ENCODE measurements around the gene PPP1CA.

PPP1CA gene

DNA sequence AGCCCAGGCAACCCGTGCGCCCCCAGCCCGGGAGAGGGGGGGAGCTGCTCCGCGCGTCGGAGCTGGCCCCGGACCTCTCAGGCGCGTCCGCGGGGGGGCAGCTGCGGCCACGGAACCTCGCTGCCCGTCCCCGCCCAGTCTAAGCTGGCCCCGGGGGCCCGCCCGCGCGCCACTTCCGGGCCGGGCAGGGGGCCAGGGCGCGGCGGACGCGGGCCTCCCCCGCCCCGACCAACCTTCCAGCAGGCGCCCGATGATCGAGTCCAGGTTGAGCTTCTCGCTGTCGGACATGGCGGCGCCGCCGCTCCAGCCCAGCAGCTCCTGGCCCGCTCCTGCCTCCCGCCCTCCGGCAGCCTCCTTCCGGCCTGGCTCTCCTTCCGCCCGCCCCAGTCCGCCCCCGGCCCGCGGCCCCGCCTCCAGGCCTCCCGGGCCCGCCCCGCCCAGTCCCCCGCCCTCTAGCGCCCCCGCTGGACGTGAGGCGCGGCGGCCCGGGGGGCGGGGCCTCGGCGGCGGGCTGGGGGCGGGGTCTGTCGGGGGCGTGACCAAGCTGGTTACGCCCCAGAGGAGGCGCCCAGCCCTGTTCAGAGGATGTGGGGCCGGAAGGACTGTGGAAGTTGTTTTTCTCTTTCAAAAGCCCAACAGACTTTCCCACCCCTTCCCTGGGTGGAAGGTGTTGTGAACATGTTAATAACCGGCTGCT lies at the start of gene PPP1CA:
Gene PPP1CA, minus strand, starts transcription at position 364 of the 697 bp plus-strand sequence. Its CDS starts 76 bp downstream, at position 288.
- peak; percentile 95 for DNase-seq

GRCh38 chr11:67450796-67451657 lies 49.4 kb upstream of the PPP1CA start:
- no peak for DNase-seq

GRCh38 chr11:67449116-67449844 lies 47.6 kb upstream of the PPP1CA start:
- no peak for DNase-seq

DNA sequence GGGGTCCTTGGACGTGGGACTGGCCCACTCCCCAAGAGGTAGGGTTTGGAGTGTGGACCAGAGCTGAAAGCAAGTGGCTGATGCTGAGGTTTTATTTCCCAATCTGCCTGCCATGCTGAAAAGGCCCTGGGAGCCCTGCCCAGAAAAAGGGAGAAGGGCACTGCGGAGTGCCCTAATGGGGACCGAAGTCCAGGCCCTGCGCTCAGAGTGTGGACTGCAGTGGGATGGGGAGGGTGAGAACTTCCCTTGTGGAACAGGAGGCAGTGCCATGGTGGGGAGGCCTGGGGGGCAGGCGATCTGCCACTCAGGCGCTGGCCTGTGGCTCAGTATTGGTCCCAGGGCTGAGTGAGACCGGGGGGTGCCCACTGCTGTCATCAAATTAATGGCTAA lies 46.6 kb upstream of the PPP1CA start:
- no peak for DNase-seq

DNA sequence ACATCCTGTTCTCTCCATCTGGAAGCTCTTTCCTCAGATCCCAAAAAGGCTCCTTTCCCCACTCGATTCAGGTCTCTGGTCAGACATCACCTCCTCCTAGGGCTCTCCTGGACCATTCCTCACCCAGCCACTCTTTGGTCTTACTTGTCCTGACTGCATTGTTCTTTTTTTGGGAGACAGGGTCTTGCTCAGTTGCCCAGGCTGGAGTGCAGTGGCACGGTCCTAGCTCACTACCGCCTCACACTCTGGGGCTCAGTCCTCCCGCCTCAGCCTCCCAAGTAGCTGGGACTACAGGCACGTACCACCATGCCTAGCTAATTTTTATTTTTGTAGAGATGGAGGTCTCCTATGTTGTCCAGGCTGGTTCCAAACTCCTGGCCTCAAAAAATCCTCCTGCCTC lies 43.9 kb upstream of the PPP1CA start:
- DNase-seq = no peak

GRCh38 chr11:67442504-67443404 lies 41.1 kb upstream of the PPP1CA start:
- peak; percentile 40 for DNase-seq

DNA sequence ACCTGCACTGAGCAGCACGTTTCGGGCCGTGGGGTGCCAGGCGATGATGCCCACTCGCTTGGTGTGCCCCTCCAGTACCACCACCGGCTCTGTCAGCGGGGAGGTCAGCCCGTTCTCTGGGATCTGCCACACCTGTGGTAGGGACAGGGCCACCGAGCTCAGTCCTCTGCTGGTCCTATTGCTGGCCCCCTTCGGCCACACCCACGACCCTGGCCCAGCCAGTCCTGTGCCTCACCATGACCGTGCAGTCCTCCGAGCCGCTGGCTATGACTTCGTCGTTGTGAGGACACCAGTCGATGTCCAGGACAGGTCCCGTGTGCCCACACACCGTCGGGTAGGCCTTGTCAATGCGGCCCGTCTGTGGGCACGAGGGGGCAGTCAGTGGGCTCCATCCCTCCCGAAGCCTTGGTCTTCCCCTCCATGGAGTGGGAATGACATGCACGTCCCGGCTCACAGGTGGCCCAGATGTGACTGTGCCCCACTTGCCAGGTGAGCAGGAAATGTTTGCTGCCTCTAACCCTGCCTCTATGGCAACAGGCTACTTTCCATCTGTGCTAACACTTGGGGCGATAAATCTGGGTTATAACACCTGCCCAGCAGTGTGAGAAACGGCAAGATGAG lies 40.2 kb upstream of the PPP1CA start:
- no peak for DNase-seq

GRCh38 chr11:67441098-67441563 lies 39.5 kb upstream of the PPP1CA start:
- DNase-seq = no peak

DNA sequence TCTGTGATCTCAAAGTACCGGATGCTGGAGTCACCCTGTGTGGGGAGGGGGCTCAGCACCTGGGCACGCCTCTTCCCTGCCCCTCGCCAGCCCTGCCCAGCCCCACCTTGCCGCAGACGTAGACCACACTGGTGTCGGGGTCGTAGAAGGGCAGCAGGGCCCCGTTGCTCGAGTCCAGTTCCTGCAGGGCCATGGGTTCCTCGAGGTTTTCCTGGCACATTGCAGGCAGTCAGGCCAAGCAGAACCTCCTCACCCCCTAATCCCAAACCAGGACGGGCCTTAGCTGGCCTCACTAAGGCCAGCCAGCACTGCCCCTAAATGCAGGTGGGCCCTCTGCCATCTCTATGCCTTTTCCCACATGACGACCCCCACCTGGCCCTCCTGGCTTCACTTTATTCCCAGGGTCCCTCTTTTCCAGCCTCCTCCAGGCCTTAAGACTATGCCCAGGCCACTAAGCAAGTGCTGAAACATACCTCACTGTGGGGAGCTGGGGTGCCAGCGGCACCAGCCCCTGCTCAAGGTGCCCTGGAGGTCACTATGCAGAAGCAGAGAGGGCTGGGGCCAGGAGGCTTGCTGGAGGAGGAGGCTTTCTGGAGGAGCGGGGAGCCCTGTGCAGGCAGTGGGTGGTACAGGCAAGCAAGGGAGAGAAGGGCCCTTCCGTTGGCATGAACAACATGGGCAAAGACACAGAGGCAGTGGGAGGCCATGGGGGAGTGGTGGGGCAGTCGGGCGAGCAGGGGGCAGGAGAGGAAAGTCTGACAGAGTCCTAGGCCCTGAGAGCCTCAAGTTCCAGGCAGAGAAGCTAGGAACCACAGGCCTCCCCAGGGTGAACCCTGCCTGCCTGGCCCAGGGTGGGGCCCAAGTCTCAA lies 38.8 kb upstream of the PPP1CA start:
- DNase-seq = no peak

DNA sequence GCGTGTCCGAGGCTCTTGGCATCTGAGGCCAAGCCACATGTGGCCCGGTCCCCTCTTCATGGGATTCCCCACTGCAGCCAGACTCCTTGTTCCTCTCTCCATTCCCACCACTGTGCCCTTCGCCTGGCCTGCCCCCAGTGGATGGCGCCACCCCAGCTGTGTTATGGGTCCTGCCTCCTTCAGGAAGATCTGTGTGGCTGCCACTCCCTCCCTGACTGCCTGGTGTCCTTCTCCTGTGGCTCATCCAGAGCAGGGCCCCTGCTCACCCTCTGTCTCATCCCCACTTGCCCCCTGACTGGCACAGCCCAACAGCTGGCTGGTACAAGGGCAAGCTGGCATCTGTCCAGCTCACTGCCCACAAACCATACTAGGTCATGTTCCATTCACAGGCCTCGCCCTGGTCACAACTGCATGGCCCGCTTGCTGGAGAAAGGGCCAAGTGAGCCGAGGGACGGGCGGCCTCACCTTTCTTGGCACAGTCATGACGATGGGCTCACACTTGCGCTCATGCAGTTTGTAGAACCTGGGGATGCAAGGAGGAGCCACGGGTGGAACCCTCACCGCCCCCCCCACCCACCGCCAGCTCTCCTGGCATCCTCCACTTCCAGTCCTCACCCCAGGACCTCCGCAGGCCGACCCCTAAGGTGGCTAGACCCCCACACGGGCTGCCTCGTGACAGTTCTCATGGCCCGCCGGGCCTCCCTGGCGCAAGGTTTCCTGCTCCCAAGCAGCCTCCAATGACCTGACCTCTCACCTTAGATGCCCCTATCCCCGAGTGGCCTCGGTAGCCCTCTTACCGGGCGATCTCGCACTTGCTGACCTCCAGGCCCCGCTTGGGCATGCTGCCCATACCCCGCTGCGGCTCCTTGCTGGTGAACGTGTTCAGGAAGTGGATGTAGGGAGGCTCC lies 37.9 kb upstream of the PPP1CA start:
- peak; percentile 19 for DNase-seq

DNA sequence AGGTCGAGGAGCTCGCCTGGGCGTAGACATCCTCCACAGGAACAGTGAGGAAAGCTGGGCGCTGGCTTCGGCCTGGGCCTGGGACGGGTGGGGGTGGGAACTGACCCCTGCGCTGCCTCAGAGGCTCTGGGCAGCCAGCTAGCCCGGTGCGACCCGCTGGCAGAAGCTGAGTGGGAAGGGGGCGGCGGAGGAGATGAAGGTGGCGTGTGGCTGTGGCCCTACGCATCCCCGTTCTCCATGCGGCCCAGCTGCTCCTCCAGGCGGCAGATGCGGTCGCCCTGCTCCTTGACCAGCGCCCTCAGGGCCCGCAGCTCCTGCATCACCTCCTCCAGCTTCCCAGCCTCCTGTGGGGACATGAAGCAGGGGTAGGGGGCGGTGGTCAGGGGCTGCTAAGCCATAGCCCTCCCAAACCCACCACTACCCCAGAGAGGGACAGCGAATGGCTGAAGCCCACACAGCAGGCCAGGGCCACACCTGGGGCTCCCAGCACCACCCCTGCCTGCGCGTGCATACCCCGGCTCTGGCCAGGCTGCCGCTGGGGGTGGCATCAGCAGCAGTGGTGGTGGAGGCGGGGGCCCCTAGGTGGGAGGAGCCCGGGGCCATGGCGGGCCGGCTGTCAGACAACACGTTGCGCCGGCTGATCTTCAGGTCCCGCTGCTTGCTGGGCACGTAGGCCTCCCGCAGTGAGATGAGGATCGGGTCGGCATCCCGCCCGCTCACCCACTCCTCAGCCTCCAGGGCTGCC lies 36.7 kb upstream of the PPP1CA start:
- no peak for DNase-seq

- DNase-seq = no peak
These were observed 36.1 kb upstream of the PPP1CA start for GRCh38 chr11:67437809-67438157.

DNA sequence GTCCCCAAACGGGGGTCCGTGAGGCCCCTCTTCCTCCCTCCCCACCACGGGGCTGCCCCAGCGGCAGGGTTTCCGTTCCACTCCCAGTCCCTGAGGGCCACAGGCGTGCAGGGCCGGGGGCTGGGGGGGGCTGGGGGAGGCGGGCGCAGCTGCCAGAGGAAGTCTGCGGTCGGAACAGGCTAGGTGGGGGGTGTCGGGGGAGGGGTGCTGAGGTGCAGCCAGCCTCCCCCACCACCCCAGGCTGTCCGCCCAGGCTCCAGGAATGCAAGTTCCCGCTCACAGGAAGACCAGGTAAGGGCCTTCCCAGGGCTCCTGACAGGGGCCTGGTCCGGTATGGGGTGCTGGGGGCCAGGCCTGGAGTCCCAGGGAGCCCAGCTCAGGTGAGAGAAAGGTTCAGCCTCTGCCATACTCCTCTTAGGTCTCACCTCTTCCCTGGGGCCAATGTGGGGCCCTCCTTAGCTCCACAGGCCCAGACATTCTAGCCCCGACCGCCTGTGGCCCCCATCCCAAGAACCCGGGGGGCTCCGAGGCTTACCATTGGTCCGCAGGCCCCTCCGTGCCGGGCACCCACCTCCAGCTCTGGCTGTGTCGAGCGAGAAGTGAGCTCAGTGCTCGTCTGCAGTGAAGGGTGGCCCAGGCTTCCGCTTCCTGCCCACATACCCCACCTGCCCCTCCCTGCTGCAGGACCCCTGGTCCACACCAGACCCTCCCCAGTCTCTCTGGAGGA lies 35.6 kb upstream of the PPP1CA start, which contains the start of gene PTPRCAP:
Gene PTPRCAP, minus strand, starts transcription at position 601 of the 727 bp plus-strand sequence. Its CDS starts 63 bp downstream, at position 538.
- no peak for DNase-seq

GRCh38 chr11:67436459-67437081 lies 34.9 kb upstream of the PPP1CA start:
- DNase-seq = no peak

DNA sequence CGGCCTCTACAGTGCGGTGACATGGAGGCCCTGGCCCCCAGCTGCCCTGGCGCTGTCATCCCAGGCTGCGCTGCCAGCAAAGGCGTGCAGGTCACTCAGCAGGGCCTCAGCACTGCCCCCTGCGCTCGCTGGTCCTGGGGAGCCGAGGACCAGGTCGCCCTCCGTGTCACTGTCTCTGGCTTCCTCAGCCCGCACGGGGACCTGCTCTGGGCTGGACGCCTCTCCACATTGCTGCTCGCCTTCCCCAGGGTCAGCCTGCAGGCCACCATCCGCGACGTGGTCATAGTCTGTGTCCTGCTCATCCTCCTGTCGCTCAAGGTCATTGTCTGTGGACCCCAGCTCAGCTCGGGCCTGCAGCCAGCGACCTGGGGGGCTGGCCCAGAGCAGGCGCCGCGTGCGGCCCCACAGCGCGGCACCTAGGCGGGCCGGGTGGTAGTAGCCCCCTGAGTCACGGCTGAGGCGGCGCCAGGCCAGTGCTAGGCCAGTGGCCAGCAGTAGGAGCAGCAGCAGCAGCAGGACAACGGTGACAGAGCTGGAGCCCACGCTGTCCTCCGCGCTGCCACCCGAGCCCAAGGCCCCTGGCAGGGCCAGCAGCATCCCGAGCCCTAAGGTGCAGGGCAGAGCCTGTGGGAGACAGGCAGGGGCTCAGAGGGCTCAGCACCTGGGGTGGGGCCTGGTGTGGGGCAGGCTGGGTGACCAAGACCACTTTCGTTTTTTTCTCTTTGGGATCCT lies 34.2 kb upstream of the PPP1CA start:
- no peak for DNase-seq

- DNase-seq = no peak
These were observed 33.5 kb upstream of the PPP1CA start for GRCh38 chr11:67435031-67435726.

Data from NCI-H69 (cell line).